ENCODE measurements around the gene MAGI2. TPM values are rescaled to one million over a fixed set of nuclear protein-coding genes. Genes with fewer than 3 reads are reported as not detected.

MAGI2 gene
- total RNA-seq, 3 donors from 2014 or later (not counting 1 experiment from before 2014, with no cell fraction given): 0.09 to 0.48 (median 0.27) TPM

DNA sequence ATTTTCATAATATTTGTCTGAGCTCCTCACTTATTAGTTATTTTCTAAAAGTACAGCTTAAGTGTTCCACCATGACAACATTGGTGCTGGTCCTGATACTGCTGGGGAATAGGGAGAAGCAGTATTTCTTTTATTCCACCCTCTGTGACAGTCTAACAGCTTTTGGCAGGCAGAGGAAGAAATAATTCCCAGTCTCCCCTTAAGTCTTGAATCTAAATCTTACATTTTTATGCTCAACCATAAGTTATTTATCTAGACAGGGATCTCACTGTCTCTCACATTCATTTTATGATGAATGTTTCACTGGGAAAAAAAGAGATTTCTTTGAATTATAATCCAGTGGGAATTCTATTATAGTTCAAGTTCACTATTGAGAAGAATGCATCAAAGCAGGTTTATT lies 71.5 kb downstream of the MAGI2 start:
- Histone ChIP-seq H3K4me3 (ENCODE audit: low read length) (no peak overlapping the region), H3K9me3 (ENCODE audit: control insufficient read depth, insufficient read depth, low read length) (peaks cover 3% of the 10 kb centered on the region), H3K4me1 (ENCODE audit: control insufficient read depth, insufficient read depth, low read length) (no peaks in the 10 kb centered on the region), H3K27ac (ENCODE audit: low read length) (no peak overlapping the region), H3K36me3 (ENCODE audit: control insufficient read depth, insufficient read depth, low read length) (no peaks in the 10 kb centered on the region), H3K27me3 (ENCODE audit: control insufficient read depth, insufficient read depth, low read length) (no peaks in the 10 kb centered on the region)
- Mint-ChIP-seq H3K9me3 (peaks cover 6 to 13% of the 10 kb centered on the region in 2 donors), H3K4me1 (no peaks in the 10 kb centered on the region), H3K27me3 (ENCODE audit: low read depth in 2 of 2) (no peaks in the 10 kb centered on the region), H3K27ac (no peak overlapping the region), H3K4me3 (no peak overlapping the region), H3K36me3 (no peaks in the 10 kb centered on the region)
- no peak for TF ChIP-seq CTCF (IDR thresholded peaks at IDR 0.05)
- intact Hi-C loops (cut with micrococcal nuclease): no loop called here
- no peak for DNase-seq
- ATAC-seq: no peak

DNA sequence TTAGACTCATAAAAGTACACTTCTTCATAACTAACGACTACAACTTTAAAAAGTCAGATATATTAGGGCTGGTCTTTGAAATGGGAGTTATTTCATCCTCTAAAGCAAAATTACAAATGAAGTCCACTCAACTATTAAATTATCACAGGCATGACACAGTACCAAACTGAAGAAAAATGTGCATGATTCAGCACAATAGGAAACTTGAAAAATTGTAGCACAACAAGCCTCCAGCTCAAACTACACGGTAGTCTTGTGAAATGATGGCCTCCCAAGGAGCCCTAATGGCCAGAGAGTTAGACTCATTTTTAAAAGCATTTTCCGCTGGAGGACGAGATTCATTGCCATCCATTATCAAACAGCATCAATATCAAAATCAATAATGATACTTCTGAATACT lies 76.4 kb downstream of the MAGI2 start:
- no peaks in the 10 kb centered on the region for H3K36me3 ChIP-seq (ENCODE audit: control insufficient read depth, insufficient read depth, low read length)
- Mint-ChIP-seq H3K4me3 (no peak overlapping the region), H3K27ac (no peak overlapping the region), H3K4me1 (no peaks in the 10 kb centered on the region), H3K36me3 (no peaks in the 10 kb centered on the region), H3K27me3 (ENCODE audit: low read depth in 2 of 2) (no peaks in the 10 kb centered on the region), H3K9me3 (peaks cover 17 to 18% of the 10 kb centered on the region in 2 donors)
- DNase-seq (no peak), ATAC-seq (no peak)
- H3K27me3 ChIP-seq (ENCODE audit: control insufficient read depth, insufficient read depth, low read length): no peaks in the 10 kb centered on the region
- TF ChIP-seq CTCF (IDR thresholded peaks at IDR 0.05): no peak
- 73% methylated on average over 3 of the region's 4 CpGs for WGBS (ENCODE audit: insufficient coverage)
- no peak overlapping the region for H3K4me3 ChIP-seq (ENCODE audit: low read length)
- no peak overlapping the region for H3K27ac ChIP-seq (ENCODE audit: low read length)
- intact Hi-C loops (cut with micrococcal nuclease): no loop called here
- no peaks in the 10 kb centered on the region for H3K4me1 ChIP-seq (ENCODE audit: control insufficient read depth, insufficient read depth, low read length)
- peaks cover 3% of the 10 kb centered on the region for H3K9me3 ChIP-seq (ENCODE audit: control insufficient read depth, insufficient read depth, low read length)

DNA sequence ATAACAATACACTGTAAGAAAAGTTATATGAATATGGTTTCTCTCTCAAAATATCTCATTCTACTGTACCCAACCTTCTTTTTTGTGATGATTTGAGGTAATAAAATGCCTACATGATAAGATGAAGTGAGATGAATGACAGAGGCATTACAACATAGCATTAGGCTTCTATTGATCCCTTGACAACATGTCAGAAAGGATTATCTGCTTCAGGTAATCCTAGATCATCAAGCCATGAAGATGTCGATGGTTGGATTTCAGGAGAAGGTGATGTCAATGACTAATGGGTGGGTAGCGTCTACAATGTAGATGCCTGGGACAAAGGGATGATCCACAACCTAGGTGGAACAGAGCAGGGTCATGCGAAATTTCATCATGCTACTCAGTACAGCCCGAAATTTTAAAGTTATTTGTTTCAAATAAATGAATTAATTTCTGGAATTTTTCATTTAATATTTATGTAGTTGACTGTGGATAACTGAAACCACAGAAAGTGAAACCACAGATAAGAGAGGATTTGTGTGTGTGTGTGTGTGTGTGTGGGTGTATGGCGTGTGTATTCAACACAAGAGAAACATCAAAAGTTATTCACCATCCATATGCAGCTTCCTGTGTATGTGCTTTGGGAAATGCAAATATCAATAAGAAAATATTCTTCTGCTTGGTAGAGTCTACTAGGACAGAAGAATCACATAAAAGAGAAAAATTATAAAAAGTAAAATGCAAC lies 77.0 kb downstream of the MAGI2 start:
- no peaks in the 10 kb centered on the region for H3K36me3 Mint-ChIP-seq
- intact Hi-C loops (cut with micrococcal nuclease): no loop called here
- Histone ChIP-seq H3K27ac (ENCODE audit: low read length) (no peak overlapping the region), H3K9me3 (ENCODE audit: control insufficient read depth, insufficient read depth, low read length) (peaks cover 3% of the 10 kb centered on the region), H3K27me3 (ENCODE audit: control insufficient read depth, insufficient read depth, low read length) (no peaks in the 10 kb centered on the region), H3K4me3 (ENCODE audit: low read length) (no peak overlapping the region), H3K4me1 (ENCODE audit: control insufficient read depth, insufficient read depth, low read length) (no peaks in the 10 kb centered on the region), H3K36me3 (ENCODE audit: control insufficient read depth, insufficient read depth, low read length) (no peaks in the 10 kb centered on the region)
- ATAC-seq (no peak), DNase-seq (no peak)
- H3K4me1 Mint-ChIP-seq: no peaks in the 10 kb centered on the region
- H3K9me3 Mint-ChIP-seq: peaks cover 19 to 20% of the 10 kb centered on the region in 2 donors
- H3K27ac Mint-ChIP-seq: no peak overlapping the region
- no peaks in the 10 kb centered on the region for H3K27me3 Mint-ChIP-seq (ENCODE audit: low read depth in 2 of 2)
- 94% methylated on average over 4 of the region's 5 CpGs for WGBS (ENCODE audit: insufficient coverage)
- H3K4me3 Mint-ChIP-seq: no peak overlapping the region
- no peak for TF ChIP-seq CTCF (IDR thresholded peaks at IDR 0.05)

DNA sequence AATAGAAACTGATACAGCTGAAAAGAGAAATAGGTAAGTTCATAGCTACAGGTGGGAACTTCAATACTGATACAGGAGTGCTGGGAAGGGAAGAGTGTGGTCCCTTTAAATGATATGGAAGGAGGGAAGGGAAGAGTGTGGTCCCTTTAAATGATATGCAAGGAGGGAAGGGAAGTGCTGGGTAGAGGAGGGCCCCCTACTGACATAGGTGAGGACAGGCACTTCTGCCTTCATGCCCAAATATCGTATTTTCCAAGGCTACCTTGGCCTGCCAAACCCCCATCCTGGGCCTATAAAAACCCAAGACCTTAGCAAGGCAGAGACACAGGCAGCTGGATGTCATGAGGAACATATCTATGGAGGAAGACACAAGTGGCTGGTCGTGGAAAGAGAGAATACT lies 92.3 kb downstream of the MAGI2 start:
- intact Hi-C loops (cut with micrococcal nuclease): no loop called here
- Mint-ChIP-seq H3K36me3 (no peaks in the 10 kb centered on the region), H3K4me1 (no peaks in the 10 kb centered on the region), H3K27ac (no peak overlapping the region), H3K4me3 (no peak overlapping the region), H3K9me3 (peaks cover 8 to 23% of the 10 kb centered on the region in 2 donors), H3K27me3 (ENCODE audit: low read depth in 2 of 2) (no peaks in the 10 kb centered on the region)
- 80% methylated on average over 1 of the region's 2 CpGs for WGBS (ENCODE audit: insufficient coverage)
- Histone ChIP-seq H3K27me3 (ENCODE audit: control insufficient read depth, insufficient read depth, low read length) (no peaks in the 10 kb centered on the region), H3K9me3 (ENCODE audit: control insufficient read depth, insufficient read depth, low read length) (no peaks in the 10 kb centered on the region), H3K4me1 (ENCODE audit: control insufficient read depth, insufficient read depth, low read length) (no peaks in the 10 kb centered on the region), H3K27ac (ENCODE audit: low read length) (no peak overlapping the region), H3K36me3 (ENCODE audit: control insufficient read depth, insufficient read depth, low read length) (no peaks in the 10 kb centered on the region), H3K4me3 (ENCODE audit: low read length) (no peak overlapping the region)
- TF ChIP-seq CTCF (IDR thresholded peaks at IDR 0.05): no peak
- DNase-seq (no peak), ATAC-seq (no peak)

All from natural killer cell (primary cell).